ENCODE data around the gene SGCG. TPM values are rescaled to one million over a fixed set of nuclear protein-coding genes. Genes with fewer than 3 reads are reported as not detected.

SGCG gene
- total and polyA plus RNA-seq, 4 donors = 1.1 to 2.3 (median 1.2) TPM

- Histone ChIP-seq H3K36me3 (ENCODE audit: control insufficient read depth, insufficient read depth, low read length) (peaks cover 19% of the 10 kb centered on the region), H3K4me1 (ENCODE audit: control insufficient read depth, insufficient read depth, low read length) (no peaks in the 10 kb centered on the region), H3K27ac (ENCODE audit: low read depth, low read length) (no peak overlapping the region), H3K27me3 (ENCODE audit: control insufficient read depth, insufficient read depth, low read length) (no peaks in the 10 kb centered on the region), H3K9me3 (ENCODE audit: control insufficient read depth, insufficient read depth, low read length) (no peaks in the 10 kb centered on the region), H3K4me3 (ENCODE audit: low read depth, low read length) (no peak overlapping the region)
- 100% methylated on average over 3 of the region's 6 CpGs for WGBS (ENCODE audit: insufficient coverage)
- no peak for DNase-seq (ENCODE audit: low read depth in 4 of 6, low spot score in 6 of 6)
These were observed 187.1 kb downstream of the SGCG start for GRCh38 chr13:23367907-23368306.

- H3K4me3 ChIP-seq (ENCODE audit: low read depth, low read length) = no peak overlapping the region
- WGBS (ENCODE audit: insufficient coverage) = 60% methylated on average over 4 of the region's 5 CpGs
- H3K36me3 ChIP-seq (ENCODE audit: control insufficient read depth, insufficient read depth, low read length) = peaks cover 13% of the 10 kb centered on the region
- no peaks in the 10 kb centered on the region for H3K9me3 ChIP-seq (ENCODE audit: control insufficient read depth, insufficient read depth, low read length)
- H3K27ac ChIP-seq (ENCODE audit: low read depth, low read length) = no peak overlapping the region
- H3K4me1 ChIP-seq (ENCODE audit: control insufficient read depth, insufficient read depth, low read length) = peaks cover 8% of the 10 kb centered on the region
- DNase-seq (ENCODE audit: low read depth in 4 of 6, low spot score in 6 of 6) = no peak
- no peaks in the 10 kb centered on the region for H3K27me3 ChIP-seq (ENCODE audit: control insufficient read depth, insufficient read depth, low read length)
These were observed 191.6 kb downstream of the SGCG start for GRCh38 chr13:23372264-23372906.

Small RNA genes within 50 kb of the gene (small RNA-seq; reads per million reads assigned to genes)
- gene RNU6-58P (ENCODE audit: low replicate concordance) (not detected), gene RNY3P4 (ENCODE audit: low replicate concordance) (not detected)
